HepG2 (cell line): ENCODE measurements around the gene BASP1. TPM values are rescaled to one million over a fixed set of nuclear protein-coding genes. Genes with fewer than 3 reads are reported as not detected.

Experiments used
- ATAC-seq: fragments of 200-7000 bp; cut with Tn5 transposase; 3 replicates; pipeline ENCODE4 v1.9.1; 2020; ENCODE audit warnings: mild to moderate bottlenecking, moderate library complexity
- BruUV-seq: library from RNA; stranded (reverse); fragments of 400-500 nt; replicated peaks from 2 replicates; lab custom pipeline; 2021; lab: Mats Ljungman, UMichigan
- CTCF ChIA-PET: fragments of 300-600 bp; formaldehyde crosslinking; extraction: SDS; loops from one replicate; lab custom pipeline; 2021; ENCODE audit warnings: low total read pairs, inconsistent platforms, low intra/inter-chr PET ratio; lab: Yijun Ruan, JAX
- POLR2A ChIA-PET: fragments of 350-600 bp; sonication (Branson Sonifier 250); formaldehyde crosslinking; loops from one replicate; lab custom pipeline; 2020; ENCODE audit warnings: antibody characterized with exemption, inconsistent platforms; lab: Yijun Ruan, JAX
- DNase-seq: peaks from one replicate; pipeline ENCODE4 v3.0.0-alpha.2; 2015; ENCODE audit warnings: low spot score
- FAIRE-seq: peaks from 3 replicates; lab custom pipeline; 2011; peaks lifted over from hg19 to GRCh38; lab: Jason Lieb, UNC
- H2AFZ ChIP-seq: one replicate; pipeline ENCODE4 v1.6.1; 2011; ENCODE audit warnings: low read length, inconsistent platforms
- H3K27ac ChIP-seq: fragments of 300-600 bp; 3 replicates; pipeline ENCODE4 v1.8.0; 2011; ENCODE audit warnings: mixed run types, mild to moderate bottlenecking, mixed read lengths, low read length, inconsistent platforms; ENCODE audit not compliant: insufficient read depth; ENCODE audit errors: extremely low read length
- H3K27me3 ChIP-seq, 2 experiments: fragments of 200-600 bp in 1 of 2; 2 replicates in 1 of 2; 3 replicates in 1 of 2; pipeline versions ENCODE4 v1.6.0 to v1.8.0; 2011; ENCODE audit warnings: low read length in 2 of 2, mild to moderate bottlenecking in 2 of 2, moderate library complexity in 2 of 2, inconsistent platforms in 1 of 2; ENCODE audit not compliant: insufficient read depth in 2 of 2, control insufficient read depth in 1 of 2
- H3K36me3 ChIP-seq, 2 experiments: fragments of 200-600 bp in 1 of 2; replicated peaks in 1 of 2; 2 replicates in 1 of 2; 3 replicates in 1 of 2; pipeline versions ENCODE4 v1.5.1 to v1.8.0; 2011; ENCODE audit warnings: low read length in 2 of 2, inconsistent platforms in 1 of 2; ENCODE audit not compliant: insufficient read depth in 2 of 2, control insufficient read depth in 1 of 2
- H3K4me1 ChIP-seq: 2 replicates; pipeline ENCODE4 v1.5.1; 2012; ENCODE audit warnings: low read length, inconsistent platforms; ENCODE audit not compliant: insufficient read depth
- H3K4me2 ChIP-seq: 2 replicates; pipeline ENCODE4 v1.6.0; 2011; ENCODE audit warnings: low read depth, low read length, inconsistent platforms
- H3K4me3 ChIP-seq, 3 experiments: fragments of 200-600 bp in 1 of 3; sonication (generic), shearing (Covaris generic) in 1 of 3; replicated peaks in 1 of 3; 2 replicates each; pipeline ENCODE4 v1.5.1; 2011 to 2016; ENCODE audit warnings: low read length in 3 of 3, inconsistent platforms in 2 of 3, low read depth in 2 of 3, mild to moderate bottlenecking in 2 of 3, control low read depth in 1 of 3, mixed read lengths in 1 of 3; ENCODE audit not compliant: insufficient read depth in 1 of 3
- H3K79me2 ChIP-seq: one replicate; pipeline ENCODE4 v1.6.1; 2011; ENCODE audit warnings: low read length, inconsistent platforms; ENCODE audit not compliant: insufficient read depth
- H3K9ac ChIP-seq: 2 replicates; pipeline ENCODE4 v1.6.0; 2011; ENCODE audit warnings: mild to moderate bottlenecking, low read depth, low read length, inconsistent platforms; ENCODE audit not compliant: insufficient read depth
- H3K9me3 ChIP-seq: 2 replicates; pipeline ENCODE4 v1.5.1; 2012; ENCODE audit warnings: mild to moderate bottlenecking, low read length
- H4K20me1 ChIP-seq: 2 replicates; pipeline ENCODE4 v1.6.0; 2011; ENCODE audit warnings: inconsistent platforms, mild to moderate bottlenecking, low read length, moderate library complexity; ENCODE audit not compliant: insufficient read depth
- ASH2L ChIP-seq: fragments of 300-600, 200-600 bp; sonication (generic); IDR thresholded peaks from 2 replicates; pipeline ENCODE4 v1.7.0; 2017; ENCODE audit warnings: low read depth, mild to moderate bottlenecking, moderate library complexity, mixed read lengths, low read length; ENCODE audit not compliant: insufficient read length
- MEIS1 ChIP-seq: sonication (generic); formaldehyde crosslinking; IDR thresholded peaks from 2 replicates; pipeline ENCODE4 v1.9.0; 2021; ENCODE audit warnings: mild to moderate bottlenecking, missing genetic modification reagents, moderate library complexity, borderline replicate concordance
- WGBS: methylation state at CpG from one replicate; pipeline ENCODE4 v1.1.6; 2017; ENCODE audit warnings: low lambda C conversion rate; 5-methylcytosine and 5-hydroxymethylcytosine counted together
- in situ Hi-C: cut with HindIII; loops from 2 replicates; pipeline ENCODE4 v1.10.0; 2017; ENCODE audit warnings: low pct_unique_long_range_greater_than_20kb; ENCODE audit not compliant: extremely low pct_ligation_motif_present
- intact Hi-C: fragments of 100-400 bp; cut with micrococcal nuclease; formaldehyde crosslinking; loops from one replicate; pipeline ENCODE4 v1.10.0; 2022; ENCODE audit not compliant: unreplicated experiment
- polyA plus RNA-seq, 8 experiments: library from polyadenylated mRNA; depleted of rRNA in 3 of 8; stranded (reverse) in 7 of 8; unstranded in 1 of 8; fragments of >200 nt; fragmentation: Illumina TruSeq in 4 of 8; extraction: Trizol in 4 of 8; gene quantifications; 2 replicates each; pipeline versions ENCODE4 v1.2.1 to v1.2.3, GENCODE V29; 2011 to 2016; ENCODE audit warnings: low read depth in 4 of 8, missing spikeins in 1 of 8, mixed read lengths in 1 of 8; ENCODE audit not compliant: insufficient read depth in 1 of 8
- total RNA-seq, 5 experiments: library from RNA; depleted of rRNA; stranded (reverse); fragments of >200 nt; fragmentation: Illumina TruSeq; extraction: Trizol; gene quantifications; 2 replicates each; pipeline ENCODE4 v1.2.3, GENCODE V29; 2016; ENCODE audit warnings: low read depth in 1 of 5
- TF ChIP-seq, protein P1 (sequence below): sonication (generic); formaldehyde crosslinking; IDR thresholded peaks from 2 replicates; pipeline ENCODE4 v1.5.1; 2020; ENCODE audit warnings: mild to moderate bottlenecking, missing genetic modification reagents

BASP1 gene
- total and polyA plus RNA-seq, 2 of the 13 experiments (the other 11 are each of a cell fraction or from before 2014, with no cell fraction given) = 0.04 TPM; not detected in 1

DNA sequence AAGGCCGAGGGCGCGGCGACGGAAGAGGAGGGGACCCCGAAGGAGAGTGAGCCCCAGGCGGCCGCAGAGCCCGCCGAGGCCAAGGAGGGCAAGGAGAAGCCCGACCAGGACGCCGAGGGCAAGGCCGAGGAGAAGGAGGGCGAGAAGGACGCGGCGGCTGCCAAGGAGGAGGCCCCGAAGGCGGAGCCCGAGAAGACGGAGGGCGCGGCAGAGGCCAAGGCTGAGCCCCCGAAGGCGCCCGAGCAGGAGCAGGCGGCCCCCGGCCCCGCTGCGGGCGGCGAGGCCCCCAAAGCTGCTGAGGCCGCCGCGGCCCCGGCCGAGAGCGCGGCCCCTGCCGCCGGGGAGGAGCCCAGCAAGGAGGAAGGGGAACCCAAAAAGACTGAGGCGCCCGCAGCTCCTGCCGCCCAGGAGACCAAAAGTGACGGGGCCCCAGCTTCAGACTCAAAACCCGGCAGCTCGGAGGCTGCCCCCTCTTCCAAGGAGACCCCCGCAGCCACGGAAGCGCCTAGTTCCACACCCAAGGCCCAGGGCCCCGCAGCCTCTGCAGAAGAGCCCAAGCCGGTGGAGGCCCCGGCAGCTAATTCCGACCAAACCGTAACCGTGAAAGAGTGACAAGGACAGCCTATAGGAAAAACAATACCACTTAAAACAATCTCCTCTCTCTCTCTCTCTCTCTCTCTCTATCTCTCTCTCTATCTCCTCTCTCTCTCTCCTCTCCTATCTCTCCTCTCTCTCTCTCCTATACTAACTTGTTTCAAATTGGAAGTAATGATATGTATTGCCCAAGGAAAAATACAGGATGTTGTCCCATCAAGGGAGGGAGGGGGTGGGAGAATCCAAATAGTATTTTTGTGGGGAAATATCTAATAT lies 58.1 kb downstream of the BASP1 start:
- no peak for DNase-seq
- H4K20me1 ChIP-seq = no peaks in the 10 kb centered on the region
- CTCF ChIA-PET = no interaction called here
- 62% methylated on average over 43 of the region's 57 CpGs for WGBS
- H3K4me1 ChIP-seq = no peaks in the 10 kb centered on the region
- POLR2A ChIA-PET = no interaction called here
- H2AFZ ChIP-seq = no peak overlapping the region
- H3K27me3 ChIP-seq = no peaks in the 10 kb centered on the region; a peak in 1 of 5 replicates
- no peak overlapping the region for H3K27ac ChIP-seq
- H3K4me3 ChIP-seq = no peak overlapping the region
- no peak for FAIRE-seq
- no peak overlapping the region for H3K4me2 ChIP-seq
- H3K9me3 ChIP-seq = no peaks in the 10 kb centered on the region
- H3K36me3 ChIP-seq = no peaks in the 10 kb centered on the region
- intact Hi-C loops = no loop called here
- no peak overlapping the region for H3K9ac ChIP-seq
- H3K79me2 ChIP-seq = no peaks in the 10 kb centered on the region
- in situ Hi-C loops = no loop called here
- TF ChIP-seq, protein P1, sequence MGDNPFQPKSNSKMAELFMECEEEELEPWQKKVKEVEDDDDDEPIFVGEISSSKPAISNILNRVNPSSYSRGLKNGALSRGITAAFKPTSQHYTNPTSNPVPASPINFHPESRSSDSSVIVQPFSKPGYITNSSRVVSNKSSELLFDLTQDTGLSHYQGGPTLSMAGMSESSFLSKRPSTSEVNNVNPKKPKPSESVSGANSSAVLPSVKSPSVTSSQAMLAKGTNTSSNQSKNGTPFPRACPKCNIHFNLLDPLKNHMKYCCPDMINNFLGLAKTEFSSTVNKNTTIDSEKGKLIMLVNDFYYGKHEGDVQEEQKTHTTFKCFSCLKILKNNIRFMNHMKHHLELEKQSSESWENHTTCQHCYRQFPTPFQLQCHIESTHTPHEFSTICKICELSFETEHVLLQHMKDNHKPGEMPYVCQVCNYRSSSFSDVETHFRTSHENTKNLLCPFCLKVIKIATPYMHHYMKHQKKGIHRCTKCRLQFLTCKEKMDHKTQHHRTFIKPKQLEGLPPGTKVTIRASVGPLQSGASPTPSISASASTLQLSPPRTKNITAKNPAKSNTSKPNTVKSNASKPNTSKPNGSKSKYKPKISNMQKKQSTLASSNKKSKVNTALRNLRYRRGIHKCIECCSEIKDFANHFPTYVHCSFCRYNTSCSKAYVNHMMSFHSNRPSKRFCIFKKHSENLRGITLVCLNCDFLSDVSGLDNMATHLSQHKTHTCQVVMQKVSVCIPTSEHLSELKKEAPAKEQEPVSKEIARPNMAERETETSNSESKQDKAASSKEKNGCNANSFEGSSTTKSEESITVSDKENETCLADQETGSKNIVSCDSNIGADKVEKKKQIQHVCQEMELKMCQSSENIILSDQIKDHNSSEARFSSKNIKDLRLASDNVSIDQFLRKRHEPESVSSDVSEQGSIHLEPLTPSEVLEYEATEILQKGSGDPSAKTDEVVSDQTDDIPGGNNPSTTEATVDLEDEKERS (CRISPR knock-in tag) = no peak
- TF ChIP-seq MEIS1 (CRISPR knock-in tag) (no peak), ASH2L (no peak)
- TF ChIP-seq, all 625 proteins: peak for 0
- no peak for ATAC-seq
- BruUV-seq = no TSS peak
